Lower leg skin (tissue), 3 donors: ENCODE measurements around the gene EXD1.

ENCODE experiments used
- CTCF ChIP-seq, 3 donors: fragments of 450-650 bp; IDR thresholded peaks; one replicate each; pipeline ENCODE4 v1.5.1; 2016; ENCODE audit warnings: antibody characterized with exemption in 3 of 3, mild to moderate bottlenecking in 3 of 3, moderate library complexity in 2 of 3
- POLR2A ChIP-seq, 2 donors: fragments of 450-650 bp; IDR thresholded peaks; one replicate each; pipeline ENCODE4 v1.6.1; 2016 to 2017; ENCODE audit warnings: antibody characterized with exemption in 2 of 2, mild to moderate bottlenecking in 1 of 2, moderate library complexity in 1 of 2

GRCh38 chr15:41256577-41257038 is 26.1 kb upstream of the EXD1 start:
- TF ChIP-seq CTCF (IDR thresholded peaks at IDR 0.05) (no peak), POLR2A (IDR thresholded peaks at IDR 0.05) (no peak)
